ENCODE results near the gene TRMO. TPM values are rescaled to one million over a fixed set of nuclear protein-coding genes. Genes with fewer than 3 reads are reported as not detected.

The TRMO gene
- total RNA-seq, 3 donors from 2014 or later = 14.9 to 15.3 (median 14.9) TPM

DNA sequence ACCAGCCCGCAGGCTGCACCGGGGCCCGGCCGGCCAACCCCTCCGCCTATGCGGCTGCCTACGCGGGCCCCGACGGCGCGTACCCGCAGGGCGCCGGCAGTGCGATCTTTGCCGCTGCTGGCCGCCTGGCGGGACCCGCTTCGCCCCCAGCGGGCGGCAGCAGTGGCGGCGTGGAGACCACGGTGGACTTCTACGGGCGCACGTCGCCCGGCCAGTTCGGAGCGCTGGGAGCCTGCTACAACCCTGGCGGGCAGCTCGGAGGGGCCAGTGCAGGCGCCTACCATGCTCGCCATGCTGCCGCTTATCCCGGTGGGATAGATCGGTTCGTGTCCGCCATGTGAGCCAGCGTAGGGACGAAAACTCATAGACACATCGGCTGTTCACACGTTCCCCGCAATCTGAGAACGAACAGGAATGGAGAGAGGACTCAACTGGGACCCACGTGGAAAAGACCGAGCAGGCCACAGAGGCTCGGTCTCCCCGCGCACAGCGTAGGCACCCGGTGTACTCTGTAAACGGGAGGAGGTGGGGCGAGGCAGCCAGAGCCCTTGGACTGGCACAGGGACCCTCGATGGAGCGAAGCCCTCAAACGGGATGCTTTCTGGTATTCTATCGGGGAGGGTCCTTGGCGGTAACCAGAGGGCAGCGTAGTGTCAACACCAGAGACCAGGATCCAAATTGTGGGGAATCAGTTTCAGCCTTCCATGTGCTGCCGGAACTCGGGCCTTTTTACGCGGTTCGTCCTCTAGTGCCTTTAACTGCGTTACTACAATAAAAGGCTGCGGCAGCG is 67.4 kb downstream of the TRMO start:
- no peak for TF ChIP-seq CTCF (IDR thresholded peaks at IDR 0.05)
- ATAC-seq = no peak
- no peak for DNase-seq
- Histone ChIP-seq H3K36me3 (ENCODE audit: low read depth) (no peaks in the 10 kb centered on the region), H3K4me3 (no peak overlapping the region), H3K9me3 (no peaks in the 10 kb centered on the region), H3K4me1 (ENCODE audit: low read depth) (peaks cover 19% of the 10 kb centered on the region)
- intact Hi-C loops (cut with DNase I, micrococcal nuclease) = no loop called here

Other genes starting within 250 kb of the TRMO start
- gene XPA, start 225.2 kb downstream of the TRMO start, total RNA-seq = 10 to 100 TPM; 10.8 to 24.0 (median 14.6) TPM
- gene FOXE1, start 69.3 kb downstream of the TRMO start, total RNA-seq = not detected
- gene HEMGN, start 15.7 kb upstream of the TRMO start, total RNA-seq = not detected
- 100 to 1,000 TPM; 121 to 129 (median 125) TPM for gene ANP32B, start 60.8 kb upstream of the TRMO start, total RNA-seq
- gene NANS, start 134.2 kb upstream of the TRMO start, total RNA-seq = 100 to 1,000 TPM; 119 to 342 (median 206) TPM
- 10 to 100 TPM; 44.9 to 67.2 (median 55.6) TPM for gene TRIM14, start 196.7 kb upstream of the TRMO start, total RNA-seq

Measured in mucosa of descending colon (tissue), 3 donors.